HG02798 (cell line): ENCODE measurements around the gene TRMT11.
"Not testable (repeated sequence)": the region's sequence is repeated elsewhere in the genome, so short reads cannot be mapped to it uniquely, and the experiment has no call there.

Source experiments
- ATAC-seq: cut with Tn5 transposase; IDR thresholded peaks from one replicate; pipeline ENCODE4 v1.9.1; 2021; ENCODE audit warnings: mild to moderate bottlenecking; ENCODE audit not compliant: unreplicated experiment, poor library complexity

TRMT11 gene

GRCh38 chr6:125955973-125956372, 30.4 kb upstream of the TRMT11 start:
- no peak for ATAC-seq

GRCh38 chr6:125956506-125957390, 29.6 kb upstream of the TRMT11 start, which contains the start of gene HINT3:
Gene HINT3, plus strand, starts transcription at chr6:125956770. Its CDS starts 208 bp downstream, at chr6:125956978.
- ATAC-seq: peak; percentile 96

GRCh38 chr6:125957391-125957693, 29.0 kb upstream of the TRMT11 start:
- no peak for ATAC-seq

- no peak for ATAC-seq
Measured at GRCh38 chr6:125957845-125958244, 28.5 kb upstream of the TRMT11 start.

- ATAC-seq: no peak
Measured at GRCh38 chr6:125959041-125959440, 27.3 kb upstream of the TRMT11 start.

- no peak for ATAC-seq
Measured at GRCh38 chr6:125961117-125961516, 25.2 kb upstream of the TRMT11 start.

- ATAC-seq: no peak
Measured at GRCh38 chr6:125962900-125963497, 23.3 kb upstream of the TRMT11 start.

- ATAC-seq: no peak
Measured at GRCh38 chr6:125963817-125964216, 22.5 kb upstream of the TRMT11 start.

GRCh38 chr6:125966569-125966968, 19.8 kb upstream of the TRMT11 start:
- no peak for ATAC-seq

- ATAC-seq: peak; percentile 51
Measured at GRCh38 chr6:125968493-125968892, 17.8 kb upstream of the TRMT11 start.

- no peak for ATAC-seq
Measured at GRCh38 chr6:125970760-125971159, 15.6 kb upstream of the TRMT11 start.

- not testable (repeated sequence) for ATAC-seq
Measured at GRCh38 chr6:125972478-125972877, 13.9 kb upstream of the TRMT11 start.

- peak; percentile 79 for ATAC-seq
Measured at GRCh38 chr6:125974214-125974866, 12.0 kb upstream of the TRMT11 start.

GRCh38 chr6:125979101-125979500, 7.2 kb upstream of the TRMT11 start:
- ATAC-seq: no peak

- no peak for ATAC-seq
Measured at GRCh38 chr6:125981571-125982185, 4.7 kb upstream of the TRMT11 start.

- no peak for ATAC-seq
Measured at GRCh38 chr6:125983246-125983945, 2.9 kb upstream of the TRMT11 start.

- ATAC-seq: no peak
Measured at GRCh38 chr6:125984311-125984710, 2.0 kb upstream of the TRMT11 start.

GRCh38 chr6:125985522-125985921, 818 bp upstream of the TRMT11 start:
- ATAC-seq: no peak

GRCh38 chr6:125985979-125986300, 400 bp upstream of the TRMT11 start:
- no peak for ATAC-seq

GRCh38 chr6:125987026-125987617, 782 bp downstream of the TRMT11 start:
- ATAC-seq: peak; percentile 26
